Type B pancreatic cell (in vitro differentiated cells): ENCODE results near the gene XRCC4. TPM values are rescaled to one million over a fixed set of nuclear protein-coding genes. Genes with fewer than 3 reads are reported as not detected.

Experiments
- DNase-seq: peaks from one replicate; pipeline ENCODE4 v3.0.0; 2021; ENCODE audit warnings: mixed read lengths; ENCODE audit not compliant: unreplicated experiment; ENCODE audit errors: extremely low spot score
- H3K27ac Mint-ChIP-seq: 2 replicates; pipeline ENCODE4 v1.8.0; 2021; ENCODE audit warnings: mild to moderate bottlenecking, mixed read lengths
- H3K27me3 Mint-ChIP-seq: 2 replicates; pipeline ENCODE4 v1.8.0; 2021; ENCODE audit warnings: mixed read lengths
- H3K36me3 Mint-ChIP-seq: 2 replicates; pipeline ENCODE4 v1.8.0; 2021; ENCODE audit warnings: mixed read lengths
- H3K4me1 Mint-ChIP-seq: one replicate; pipeline ENCODE4 v1.8.0; 2021; ENCODE audit warnings: mixed read lengths; ENCODE audit not compliant: unreplicated experiment
- H3K4me3 Mint-ChIP-seq: 2 replicates; pipeline ENCODE4 v1.8.0; 2021; ENCODE audit warnings: mild to moderate bottlenecking, mixed read lengths
- H3K9me3 Mint-ChIP-seq: 2 replicates; pipeline ENCODE4 v1.8.0; 2021; ENCODE audit warnings: mixed read lengths
- CTCF ChIP-seq: fragments of 200-600 bp; sonication (generic); conservative IDR thresholded peaks from 2 replicates; pipeline ENCODE4 v1.5.0; 2021; ENCODE audit warnings: antibody characterized with exemption, mild to moderate bottlenecking
- total RNA-seq: library from RNA; stranded (reverse); gene quantifications from 2 replicates; pipeline ENCODE4 v1.2.1, GENCODE V29; 2021; ENCODE audit warnings: low replicate concordance

The XRCC4 gene
- total RNA-seq, 1 donor from 2014 or later = 7.4 TPM

- Mint-ChIP-seq H3K27ac (no peak overlapping the region), H3K4me1 (no peaks in the 10 kb centered on the region), H3K36me3 (no peaks in the 10 kb centered on the region), H3K4me3 (no peak overlapping the region), H3K27me3 (no peaks in the 10 kb centered on the region), H3K9me3 (no peaks in the 10 kb centered on the region)
- DNase-seq = no peak
- TF ChIP-seq CTCF = no peak
These were observed 254.5 kb downstream of the XRCC4 start for GRCh38 chr5:83331842-83332241.

- no peaks in the 10 kb centered on the region for H3K4me1 Mint-ChIP-seq
- H3K27me3 Mint-ChIP-seq = no peaks in the 10 kb centered on the region
- no peaks in the 10 kb centered on the region for H3K36me3 Mint-ChIP-seq
- no peaks in the 10 kb centered on the region for H3K9me3 Mint-ChIP-seq
- H3K4me3 Mint-ChIP-seq = no peak overlapping the region
- no peak for TF ChIP-seq CTCF
- no peak overlapping the region for H3K27ac Mint-ChIP-seq
- no peak for DNase-seq
These were observed 260.2 kb downstream of the XRCC4 start for GRCh38 chr5:83337453-83338035.

DNA sequence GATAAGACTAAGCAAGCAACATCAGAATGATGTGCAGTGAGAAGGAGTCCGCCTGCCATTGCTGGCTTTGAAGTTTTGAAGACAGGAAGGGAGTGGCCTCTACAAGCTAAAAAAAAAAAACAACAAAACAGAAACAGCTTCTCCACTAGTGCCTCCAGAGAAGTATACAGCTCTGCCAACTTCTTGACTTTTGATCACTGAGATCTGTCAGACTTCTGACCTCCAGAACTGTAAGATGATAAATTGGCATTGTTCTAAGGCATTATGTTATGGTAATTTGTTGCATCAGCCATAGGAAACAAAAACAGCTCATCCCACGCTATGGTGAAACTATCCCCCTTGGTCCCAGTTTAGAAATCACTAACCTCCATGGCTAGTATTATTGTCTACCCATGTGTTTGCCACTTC is 263.2 kb downstream of the XRCC4 start:
- H3K36me3 Mint-ChIP-seq = no peaks in the 10 kb centered on the region
- no peaks in the 10 kb centered on the region for H3K27me3 Mint-ChIP-seq
- H3K27ac Mint-ChIP-seq = no peak overlapping the region
- peaks cover 6% of the 10 kb centered on the region for H3K4me1 Mint-ChIP-seq
- H3K9me3 Mint-ChIP-seq = no peaks in the 10 kb centered on the region
- DNase-seq = no peak
- no peak for TF ChIP-seq CTCF
- H3K4me3 Mint-ChIP-seq = no peak overlapping the region

- Mint-ChIP-seq H3K4me3 (no peak overlapping the region), H3K9me3 (no peaks in the 10 kb centered on the region), H3K27me3 (no peaks in the 10 kb centered on the region), H3K36me3 (no peaks in the 10 kb centered on the region), H3K4me1 (peaks cover 6% of the 10 kb centered on the region), H3K27ac (no peak overlapping the region)
- DNase-seq = no peak
- TF ChIP-seq CTCF = no peak
These were observed 264.5 kb downstream of the XRCC4 start for GRCh38 chr5:83341815-83342334.

DNA sequence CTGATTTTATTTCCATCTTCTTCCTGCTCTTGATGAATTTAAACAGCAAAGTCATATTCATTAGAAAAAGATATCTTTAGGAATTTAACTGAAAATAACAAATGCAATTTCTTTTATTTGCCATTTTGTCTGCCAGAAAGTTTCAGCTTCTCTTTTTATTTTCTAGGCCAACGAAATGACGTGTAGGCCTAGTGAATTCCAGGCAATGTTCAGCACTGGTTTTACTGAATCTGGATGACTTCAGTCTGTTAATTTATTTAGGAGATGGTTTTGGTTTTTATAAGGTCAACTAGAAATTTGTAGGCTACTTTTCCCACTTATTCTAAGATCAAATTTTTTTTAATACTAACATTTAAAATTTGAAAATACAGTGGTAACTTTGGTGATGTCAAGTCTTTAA is 265.1 kb downstream of the XRCC4 start:
- Mint-ChIP-seq H3K4me1 (peaks cover 6% of the 10 kb centered on the region), H3K36me3 (peaks cover 2% of the 10 kb centered on the region), H3K9me3 (no peaks in the 10 kb centered on the region), H3K4me3 (no peak overlapping the region), H3K27ac (no peak overlapping the region), H3K27me3 (no peaks in the 10 kb centered on the region)
- no peak for TF ChIP-seq CTCF
- no peak for DNase-seq
